ENCODE data around the gene EFS.

- peak in 1 of 5 experiments; percentile 16 for TF ChIP-seq CTCF (IDR thresholded peaks at IDR 0.05)
- TF ChIP-seq POLR2A (IDR thresholded peaks at IDR 0.05): peak; percentile 37
- TF ChIP-seq EP300 (IDR thresholded peaks at IDR 0.05; ENCODE audit: low read depth): no peak
Observed at GRCh38 chr14:23352506-23353432, 12.2 kb downstream of the EFS start, which contains the start of gene SLC22A17.

Data from transverse colon (tissue), 3 donors.